HEK293 (cell line): ENCODE data around the gene NFATC1.

Experiments used
- CTCF ChIP-seq: fragments of 450-650 bp; formaldehyde crosslinking; IDR thresholded peaks from 2 replicates; pipeline ENCODE4 v1.5.1; 2016; ENCODE audit warnings: missing biosample characterization, missing genetic modification characterization
- TF ChIP-seq, protein P1 (sequence below): IDR thresholded peaks from 2 replicates; pipeline ENCODE4 v1.6.1; 2011; ENCODE audit warnings: mild to moderate bottlenecking, low read depth, low read length, borderline replicate concordance

GRCh38 chr18:79378536-79379250, 17.0 kb upstream of the NFATC1 start:
- TF ChIP-seq, protein P1, sequence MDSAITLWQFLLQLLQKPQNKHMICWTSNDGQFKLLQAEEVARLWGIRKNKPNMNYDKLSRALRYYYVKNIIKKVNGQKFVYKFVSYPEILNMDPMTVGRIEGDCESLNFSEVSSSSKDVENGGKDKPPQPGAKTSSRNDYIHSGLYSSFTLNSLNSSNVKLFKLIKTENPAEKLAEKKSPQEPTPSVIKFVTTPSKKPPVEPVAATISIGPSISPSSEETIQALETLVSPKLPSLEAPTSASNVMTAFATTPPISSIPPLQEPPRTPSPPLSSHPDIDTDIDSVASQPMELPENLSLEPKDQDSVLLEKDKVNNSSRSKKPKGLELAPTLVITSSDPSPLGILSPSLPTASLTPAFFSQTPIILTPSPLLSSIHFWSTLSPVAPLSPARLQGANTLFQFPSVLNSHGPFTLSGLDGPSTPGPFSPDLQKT = no peak
- TF ChIP-seq CTCF (tag by site-specific recombination) = peak; percentile 91
